ENCODE results near the gene GHRL. TPM values are rescaled to one million over a fixed set of nuclear protein-coding genes. Genes with fewer than 3 reads are reported as not detected.
"Not testable (repeated sequence)": the region's sequence is repeated elsewhere in the genome, so short reads cannot be mapped to it uniquely, and the experiment has no call there.

GHRL gene
- polyA plus RNA-seq, 1 donor: 2.7 TPM

DNA sequence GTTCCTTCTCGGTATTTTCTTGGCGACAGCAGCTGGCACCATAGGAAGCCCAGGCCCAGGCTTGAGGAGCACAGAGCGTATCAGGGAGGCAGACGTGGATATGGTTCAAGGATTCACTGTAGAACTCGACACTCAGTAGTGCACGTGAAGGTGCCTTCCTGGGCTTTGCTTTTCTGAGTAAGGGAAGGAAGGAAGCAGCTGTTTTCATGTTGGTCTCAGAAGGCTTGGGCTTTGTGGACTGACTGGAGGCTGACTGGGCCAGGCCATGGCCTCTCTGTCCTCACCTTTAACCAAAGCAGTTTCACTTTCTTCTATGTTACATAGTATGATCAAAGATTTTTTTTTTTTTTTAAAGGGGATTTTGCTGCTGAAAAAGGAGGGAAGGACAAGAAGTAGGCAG, 6.9 kb upstream of the GHRL start:
- no peak for DNase-seq

DNA sequence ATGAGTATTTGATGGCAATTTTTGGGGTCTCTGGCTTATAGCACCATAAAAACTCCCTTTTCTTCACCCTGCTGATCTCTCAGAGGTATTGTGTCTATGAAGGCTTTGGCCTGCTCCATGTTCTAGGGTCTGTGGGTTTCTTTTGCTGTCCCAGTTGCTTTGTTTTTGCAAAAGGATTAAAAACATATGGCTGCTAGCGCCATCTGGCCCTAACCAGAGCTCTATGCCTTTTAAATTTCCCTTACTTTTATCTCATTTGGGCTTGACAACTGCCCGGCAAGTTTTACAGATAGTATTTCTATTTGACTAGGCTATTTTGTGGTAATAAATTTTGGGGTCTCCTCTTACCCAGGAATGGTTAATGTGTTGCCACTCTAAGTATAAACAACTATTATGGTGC, 6.4 kb upstream of the GHRL start:
- no peak for DNase-seq

DNA sequence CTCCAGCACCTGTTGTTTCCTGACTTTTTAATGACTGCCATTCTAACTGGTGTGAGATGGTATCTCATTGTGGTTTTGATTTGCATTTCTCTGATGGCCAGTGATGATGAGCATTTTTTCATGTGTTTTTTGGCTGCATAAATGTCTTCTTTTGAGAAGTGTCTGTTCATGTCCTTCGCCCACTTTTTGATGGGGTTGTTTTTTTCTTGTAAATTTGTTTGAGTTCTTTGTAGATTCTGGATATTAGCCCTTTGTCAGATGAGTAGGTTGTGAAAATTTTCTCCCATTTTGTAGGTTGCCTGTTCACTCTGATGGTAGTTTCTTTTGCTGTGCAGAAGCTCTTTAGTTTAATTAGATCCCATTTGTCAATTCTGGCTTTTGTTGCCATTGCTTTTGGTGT, 5.3 kb upstream of the GHRL start:
- DNase-seq: not testable (repeated sequence)

DNA sequence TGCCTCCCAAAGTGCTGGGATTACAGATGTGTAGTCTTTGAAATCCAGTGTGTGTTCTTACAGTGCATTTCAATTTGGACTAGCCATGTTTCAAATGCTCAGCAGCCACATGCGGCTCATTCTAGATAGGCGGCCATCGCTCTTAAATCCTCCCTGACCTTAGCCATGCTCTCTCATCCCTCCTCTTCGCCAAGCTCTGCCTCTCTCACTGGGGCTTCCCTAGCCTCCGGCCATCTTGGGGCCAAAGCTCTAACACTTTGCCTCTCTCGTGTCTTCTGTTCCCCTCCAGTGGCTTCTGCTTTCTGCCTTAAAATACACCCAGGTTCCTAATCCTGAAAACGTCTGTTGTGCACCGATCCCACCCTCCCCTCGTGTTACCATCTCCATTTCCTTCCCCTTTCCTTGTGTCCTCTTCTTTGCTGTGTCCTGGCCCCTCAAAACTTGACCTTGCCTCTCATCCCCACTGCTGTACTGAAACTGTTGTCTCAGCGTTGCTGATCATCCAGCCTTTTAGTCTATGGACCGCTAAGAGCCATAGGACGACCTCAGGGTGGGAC, 1.4 kb upstream of the GHRL start:
- no peak for DNase-seq

DNA sequence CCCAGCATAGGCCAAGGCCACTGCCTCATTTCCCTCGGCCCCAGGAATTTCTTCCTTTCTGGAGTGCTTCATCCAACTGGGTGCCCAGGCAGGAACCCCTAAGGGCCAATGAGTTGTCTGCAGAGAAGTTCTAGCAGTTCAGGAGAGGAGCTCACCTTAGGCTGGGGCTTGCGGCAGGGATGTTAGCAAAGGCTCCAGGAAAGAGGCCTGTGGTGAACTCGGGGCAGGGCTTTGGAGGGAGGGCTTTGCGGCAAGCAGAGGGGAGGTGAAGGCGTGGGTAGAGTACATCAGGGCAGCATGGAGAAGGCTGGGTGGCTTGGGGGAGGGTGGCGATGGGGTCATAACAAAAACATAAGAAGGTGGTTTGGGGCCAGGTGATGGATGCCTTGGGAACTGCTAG, 1.1 kb downstream of the GHRL start:
- DNase-seq: no peak

DNA sequence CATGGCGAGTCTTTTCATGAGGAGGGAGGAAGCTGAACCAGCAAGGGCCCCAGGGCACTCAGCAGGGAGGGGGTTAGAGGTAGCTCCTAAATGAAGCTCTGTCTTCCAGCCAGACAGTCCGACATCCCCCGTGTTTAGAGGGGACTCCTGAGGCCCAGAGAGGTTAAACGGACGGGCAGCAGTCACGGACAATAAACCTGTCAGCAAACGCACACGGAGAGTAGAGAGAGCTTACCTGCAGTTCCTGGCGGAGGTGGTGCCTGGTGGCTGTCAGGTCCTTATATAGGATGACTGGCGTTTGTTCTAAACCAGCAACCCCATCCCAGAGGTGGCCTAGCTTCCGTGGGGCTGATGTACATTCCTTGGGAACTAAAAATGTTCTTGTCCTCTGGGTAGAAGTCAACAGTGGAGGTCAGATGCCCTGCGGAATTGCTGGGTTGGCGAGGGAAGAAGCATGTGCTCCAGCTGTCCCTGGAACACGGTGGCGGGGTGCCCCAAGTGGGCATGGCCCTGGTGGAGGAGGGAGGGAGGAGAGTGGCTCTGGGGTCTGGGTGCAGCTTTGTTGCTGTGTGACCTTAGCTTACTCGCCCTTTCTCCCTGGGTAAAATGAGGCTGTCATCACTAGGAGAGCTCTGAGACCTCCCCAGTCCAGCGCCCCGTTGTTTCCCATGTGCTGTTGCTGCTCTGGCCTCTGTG, 2.1 kb downstream of the GHRL start:
- no peak for DNase-seq

DNA sequence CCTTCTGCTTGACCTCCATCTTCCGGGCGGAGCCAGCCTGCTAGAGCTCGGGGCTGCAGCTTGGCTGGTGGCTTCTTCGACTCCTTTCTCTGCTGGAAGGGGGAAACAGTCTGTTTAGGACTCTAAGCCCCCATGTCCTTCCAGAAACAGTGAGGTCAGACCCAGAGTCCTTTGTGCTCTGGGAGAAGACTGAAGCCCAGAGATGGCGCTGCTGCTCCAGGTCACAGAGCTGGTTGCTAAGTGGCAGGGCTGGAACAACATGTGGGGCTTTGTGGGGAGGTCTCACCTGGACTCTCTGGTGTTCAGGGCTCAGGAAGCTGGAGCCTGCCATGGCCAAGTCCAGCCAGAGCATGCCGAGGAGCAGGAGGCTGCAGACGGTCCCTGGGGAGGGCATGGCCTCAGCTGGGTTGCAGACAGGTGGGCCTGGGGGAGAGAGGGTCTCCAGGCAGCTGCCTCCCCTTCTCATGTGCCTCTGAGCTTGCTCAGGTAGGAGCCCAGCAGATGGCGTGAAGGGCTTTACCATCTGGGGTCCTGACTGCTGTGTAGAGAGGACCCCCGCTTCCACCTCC, 2.9 kb downstream of the GHRL start:
- DNase-seq: no peak

DNA sequence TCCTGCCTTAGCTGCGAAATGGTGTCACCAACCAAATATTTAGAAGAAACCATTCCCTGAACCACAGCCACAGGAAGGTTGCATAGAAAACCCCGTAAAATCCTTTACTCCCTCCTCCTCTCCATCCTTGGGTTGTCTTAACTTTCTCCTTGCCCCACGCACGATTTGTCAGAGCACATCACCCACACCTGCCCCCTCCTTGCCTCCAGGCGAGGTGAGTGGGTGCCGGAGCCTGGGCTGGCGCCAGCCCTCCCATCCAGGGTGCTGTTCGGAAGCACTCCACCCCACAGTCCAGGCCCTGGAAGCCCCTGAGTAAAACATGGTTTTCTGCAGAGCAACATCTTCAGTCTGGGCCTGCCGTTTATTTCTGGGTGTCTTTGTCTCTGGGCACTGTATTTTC, 3.7 kb downstream of the GHRL start:
- no peak for DNase-seq

DNA sequence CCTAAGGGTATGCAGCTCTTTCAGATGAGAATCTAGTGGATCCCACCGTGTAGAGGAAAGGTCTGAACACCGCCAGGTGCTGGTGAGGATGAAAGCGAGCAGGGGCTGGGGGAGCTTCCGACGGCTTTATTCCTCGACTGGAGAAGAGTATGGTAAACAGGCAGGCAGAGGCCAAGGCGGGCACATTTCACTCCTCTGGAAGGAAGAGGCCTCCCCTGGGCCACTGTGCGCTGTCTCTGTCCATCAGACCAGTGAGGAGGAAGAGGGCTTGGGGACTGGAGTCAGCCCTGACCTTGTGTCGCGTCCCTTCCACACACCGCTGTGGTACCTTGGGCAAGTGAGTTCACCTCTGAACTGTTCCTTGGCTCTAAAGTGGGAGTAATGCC, 4.2 kb downstream of the GHRL start:
- no peak for DNase-seq

DNA sequence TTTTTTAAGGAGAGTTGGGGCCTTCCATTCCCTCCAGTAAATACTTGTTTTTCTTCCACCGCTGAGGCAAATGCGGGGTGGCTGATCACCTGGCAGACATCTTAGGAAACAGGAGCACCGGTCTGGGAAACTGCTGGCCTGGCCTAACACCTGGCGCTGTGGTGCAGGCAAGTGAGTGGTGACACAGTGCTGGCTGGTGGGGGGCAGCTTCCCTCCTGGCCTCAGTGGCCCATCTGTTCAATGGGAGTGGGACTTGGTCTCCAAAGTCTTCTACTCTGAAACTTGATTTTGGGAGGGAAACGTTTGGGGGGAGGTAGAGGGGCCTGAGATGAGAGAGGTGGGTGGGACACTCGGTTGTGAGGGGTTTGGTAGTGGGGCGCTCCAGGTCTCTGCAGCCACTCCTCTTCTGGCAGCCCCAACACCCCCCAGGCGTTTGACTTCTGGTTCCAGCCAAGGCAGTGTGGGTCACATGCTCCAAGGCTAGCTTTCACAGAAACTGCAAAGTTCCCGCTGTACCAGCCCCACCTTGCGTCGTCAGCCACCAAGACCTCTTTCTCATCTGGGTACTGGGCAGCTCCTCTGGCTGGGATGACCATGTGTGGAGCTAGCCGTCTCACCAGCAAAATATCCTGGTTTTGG, 4.7 kb downstream of the GHRL start:
- DNase-seq: no peak

DNA sequence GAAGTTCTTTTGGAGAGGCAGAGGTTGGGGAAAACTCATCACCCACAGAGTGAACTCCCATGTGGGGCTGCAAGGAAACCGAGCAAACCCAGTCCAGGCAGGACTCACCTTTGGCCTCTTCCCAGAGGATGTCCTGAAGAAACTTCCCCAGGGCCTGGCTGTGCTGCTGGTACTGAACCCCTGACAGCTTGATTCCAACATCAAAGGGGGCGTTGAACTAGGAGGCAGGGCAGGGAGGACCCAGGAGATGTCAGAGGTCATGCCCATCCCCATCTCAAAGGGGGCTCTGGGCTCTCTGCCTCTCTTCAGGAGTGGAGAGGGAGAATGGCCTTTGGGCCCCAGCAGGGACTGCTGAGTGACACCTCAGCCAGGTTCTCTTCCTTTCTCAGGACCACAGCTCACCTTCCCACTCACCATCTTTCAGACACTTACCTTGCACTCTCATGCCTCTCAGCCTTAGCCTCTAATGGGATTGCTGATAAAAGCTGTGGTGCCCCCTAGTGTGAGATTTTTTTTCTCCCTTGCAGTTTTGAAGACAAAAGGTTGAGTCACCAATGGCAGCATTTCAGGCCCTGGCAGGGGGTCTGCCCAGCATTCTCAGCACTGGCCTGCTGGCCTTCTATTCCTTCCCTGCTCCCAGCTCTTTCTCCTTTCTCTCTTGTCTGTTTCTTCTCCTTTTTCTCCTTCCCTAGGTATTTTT, 6.0 kb downstream of the GHRL start:
- DNase-seq: no peak

DNA sequence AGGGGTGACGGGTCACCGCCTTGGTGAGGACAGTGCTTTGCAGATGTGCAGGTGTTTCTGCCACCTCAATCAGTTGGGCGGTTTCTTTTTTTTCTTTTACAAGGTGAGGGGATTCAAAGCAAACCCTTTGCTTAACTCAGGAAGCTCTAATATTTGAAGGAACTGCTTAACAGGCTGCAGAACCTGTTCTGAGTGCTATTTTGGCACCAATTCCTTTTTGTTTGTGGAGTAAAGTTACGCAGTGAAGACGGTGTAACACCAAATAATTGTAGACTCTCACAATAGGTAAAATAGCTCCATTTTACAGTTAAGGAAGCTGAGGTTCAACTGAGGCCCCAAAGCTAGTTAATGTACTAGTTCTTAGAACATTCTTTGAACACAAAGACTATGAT, 6.6 kb downstream of the GHRL start:
- no peak for DNase-seq

DNA sequence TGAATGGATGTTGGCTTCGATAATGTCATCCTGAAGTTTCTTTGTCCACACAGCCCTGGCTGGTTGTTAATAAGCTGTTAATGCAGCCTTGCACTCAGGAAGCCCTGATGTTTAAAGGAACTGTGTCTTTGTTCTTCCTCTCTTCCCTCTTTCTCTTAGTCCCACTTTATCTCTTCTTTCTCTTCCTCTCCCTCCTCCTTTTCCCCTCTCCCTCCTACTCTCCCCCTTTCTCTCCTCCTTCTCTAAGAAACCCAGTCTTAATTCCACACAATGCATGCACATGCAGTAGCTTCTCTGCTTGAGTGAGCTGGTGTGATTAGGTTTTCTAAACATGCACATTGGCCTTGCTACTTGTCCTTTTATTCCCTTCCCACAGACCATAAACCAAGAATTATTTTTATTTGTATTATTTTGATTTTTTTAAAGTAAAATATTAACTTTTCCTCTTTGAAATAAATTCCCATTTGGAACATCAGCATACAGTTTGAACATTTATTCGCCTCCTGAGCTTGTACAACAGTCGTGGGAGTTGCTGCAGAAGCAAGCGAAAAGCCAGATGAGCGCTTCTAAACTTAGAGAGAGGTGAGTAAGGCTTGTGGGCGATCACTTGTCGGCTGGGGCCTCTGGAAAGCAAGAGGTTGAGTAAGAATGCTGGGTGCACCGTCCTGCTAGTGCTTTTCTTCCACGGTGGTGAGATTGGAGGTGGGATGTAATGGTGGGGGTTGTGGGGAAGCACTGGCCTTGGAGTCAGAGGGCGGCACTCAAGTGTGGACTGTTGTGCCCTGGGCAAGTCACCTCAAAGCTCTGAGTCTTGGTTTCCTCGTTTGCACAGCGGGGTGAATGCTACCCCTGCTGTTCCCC, 7.2 kb downstream of the GHRL start:
- no peak for DNase-seq

DNA sequence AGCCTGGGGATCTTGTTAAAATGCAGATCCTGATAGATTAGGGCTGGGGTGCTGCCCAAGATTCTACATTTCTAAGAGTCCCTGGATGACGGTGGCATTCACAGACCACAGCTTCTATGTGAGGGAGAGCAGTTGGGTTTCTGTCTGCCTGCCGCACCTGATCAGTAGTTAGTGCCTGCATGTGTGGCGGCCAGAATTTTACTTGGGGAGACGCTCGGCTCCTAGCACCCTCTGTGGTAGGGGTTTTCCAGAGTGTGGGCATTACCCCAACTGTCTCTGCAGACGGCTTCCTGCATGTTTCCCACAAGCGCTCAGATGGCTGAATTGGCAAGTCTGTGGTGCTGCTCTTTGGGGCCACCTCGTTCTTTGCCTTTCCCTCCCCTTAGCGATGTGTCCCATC, 8.3 kb downstream of the GHRL start:
- DNase-seq: no peak

DNA sequence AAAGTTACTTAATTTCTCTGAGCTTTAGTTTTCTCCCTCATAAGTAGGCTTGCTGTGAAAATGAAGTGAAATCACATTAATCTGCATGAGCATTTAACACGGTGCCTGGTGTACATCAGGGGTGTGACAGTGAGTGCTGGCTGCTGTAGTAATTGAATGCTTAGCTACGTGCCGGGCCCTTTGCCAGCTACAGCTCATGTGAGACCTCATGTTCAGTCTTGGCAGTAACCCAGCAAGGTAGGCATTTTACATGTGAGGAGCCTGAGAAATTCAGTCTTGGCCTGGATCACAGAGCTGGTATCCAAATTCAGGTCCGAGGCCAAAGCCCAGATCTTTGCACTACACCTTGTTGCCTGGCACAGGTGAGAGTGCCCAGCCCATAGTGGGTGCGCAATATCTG, 9.1 kb downstream of the GHRL start:
- DNase-seq: no peak

DNA sequence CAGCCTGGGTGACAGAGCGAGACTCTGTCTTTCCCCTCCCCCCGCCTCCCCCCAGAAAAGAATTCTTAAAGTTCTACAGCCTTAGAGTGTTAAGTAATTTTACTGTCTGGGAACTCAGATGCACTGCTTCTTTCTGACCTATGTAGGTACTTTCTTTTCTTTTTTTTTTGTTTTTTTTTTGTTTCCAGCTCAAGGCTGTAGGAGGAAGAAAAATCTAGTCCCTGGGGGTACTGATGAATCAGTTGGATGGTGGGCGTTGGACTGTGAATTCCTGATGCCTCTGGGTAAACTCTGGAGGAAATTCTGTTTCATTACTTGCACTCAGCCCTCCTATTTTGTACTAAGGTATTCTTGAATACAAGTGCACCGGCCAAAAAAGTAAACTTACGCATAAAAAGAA, 10.8 kb downstream of the GHRL start:
- no peak for DNase-seq

DNA sequence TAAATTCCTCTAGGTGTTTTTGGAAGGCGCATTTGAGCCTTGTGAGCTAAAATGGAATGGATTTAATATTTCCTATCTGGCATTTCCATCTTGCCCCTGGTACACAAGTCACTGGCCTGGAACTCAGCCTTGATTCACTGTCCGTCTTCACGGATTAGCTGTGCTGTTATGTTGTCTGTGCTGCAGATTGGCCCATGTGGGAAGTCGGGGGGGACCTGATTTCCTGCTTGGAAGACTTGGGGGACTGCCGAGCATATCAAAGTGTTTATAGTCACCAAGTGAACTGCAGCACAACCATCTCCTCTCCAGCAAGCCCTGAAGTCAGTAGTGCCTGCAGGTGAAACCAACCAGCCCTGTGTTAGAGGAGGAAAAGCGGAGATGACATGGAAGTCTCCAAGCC, 12.2 kb downstream of the GHRL start:
- no peak for DNase-seq

DNA sequence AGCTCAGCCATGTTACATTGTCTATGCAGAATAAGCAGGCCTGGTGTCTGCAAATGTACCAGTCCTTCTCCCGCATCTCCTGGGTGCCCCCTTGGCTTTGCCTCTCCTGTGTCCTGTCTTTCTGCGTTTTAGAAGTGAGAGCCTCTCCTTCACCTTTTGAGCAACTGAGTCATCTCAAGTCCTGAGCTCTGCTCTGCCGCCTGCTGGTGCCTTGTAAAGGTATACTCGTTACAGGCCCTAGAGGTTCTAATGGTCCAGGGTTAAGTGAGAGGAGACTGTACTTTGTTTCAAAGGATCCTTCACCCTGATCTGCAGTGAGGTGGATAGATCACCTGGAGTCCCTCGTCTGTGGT, 12.6 kb downstream of the GHRL start:
- DNase-seq: no peak

DNA sequence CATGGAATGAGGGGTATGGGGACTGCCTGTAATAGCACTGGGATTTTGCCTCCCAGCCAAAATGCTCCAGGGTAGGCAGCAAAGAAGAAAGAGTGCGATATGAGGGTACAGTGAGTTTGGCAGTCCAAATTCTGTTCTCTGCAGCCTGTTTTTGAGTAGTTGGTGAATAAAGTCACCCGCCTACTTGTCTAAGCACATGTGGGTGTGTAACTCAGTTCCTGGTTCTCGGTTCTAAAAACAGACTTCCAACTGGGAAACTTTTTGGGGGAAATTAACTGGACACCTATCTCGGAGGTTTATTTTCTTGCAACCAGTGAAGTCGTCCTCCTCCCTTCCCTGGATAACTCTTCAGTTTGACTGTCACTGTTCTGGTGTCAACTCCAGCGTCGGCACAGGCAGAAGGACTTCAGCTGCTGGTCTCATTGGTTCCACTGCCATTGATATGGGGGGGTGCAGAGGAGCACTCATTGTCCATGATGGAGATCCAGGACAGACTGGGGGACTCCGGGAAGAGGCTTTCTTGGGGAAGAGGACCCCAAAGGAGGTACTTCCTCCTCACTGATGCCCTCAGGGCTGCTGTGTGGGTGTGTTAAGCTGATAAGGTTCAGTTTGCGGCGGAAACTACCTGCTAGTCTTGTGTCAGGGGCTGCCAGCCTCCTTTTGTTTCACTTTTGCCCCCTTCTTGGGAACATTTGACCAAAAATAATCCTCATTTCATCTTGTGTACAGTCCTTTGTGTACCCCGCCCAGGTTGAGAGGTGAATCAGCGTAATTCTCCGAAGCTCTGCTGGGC, 13.2 kb downstream of the GHRL start:
- no peak for DNase-seq

DNA sequence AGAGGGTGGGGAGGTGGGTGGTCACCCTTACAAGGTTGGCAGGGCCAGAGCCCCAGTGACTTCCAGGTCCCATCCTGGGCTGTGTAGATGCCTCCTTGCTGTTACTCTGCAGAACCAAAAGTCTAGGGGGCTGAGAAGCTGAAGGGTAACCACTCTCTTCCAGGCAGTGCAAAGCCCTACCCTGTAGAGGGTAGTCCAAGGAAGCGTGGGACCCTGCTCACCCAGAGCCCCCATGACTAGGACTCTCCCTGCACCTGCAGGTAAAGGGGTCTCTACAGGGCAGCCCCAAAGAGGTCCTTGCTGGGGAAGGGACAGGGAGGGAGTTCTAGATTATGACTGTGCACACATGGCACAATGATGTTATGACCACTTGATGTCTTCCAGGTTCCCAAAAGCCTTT, 14.2 kb downstream of the GHRL start:
- no peak for DNase-seq

DNA sequence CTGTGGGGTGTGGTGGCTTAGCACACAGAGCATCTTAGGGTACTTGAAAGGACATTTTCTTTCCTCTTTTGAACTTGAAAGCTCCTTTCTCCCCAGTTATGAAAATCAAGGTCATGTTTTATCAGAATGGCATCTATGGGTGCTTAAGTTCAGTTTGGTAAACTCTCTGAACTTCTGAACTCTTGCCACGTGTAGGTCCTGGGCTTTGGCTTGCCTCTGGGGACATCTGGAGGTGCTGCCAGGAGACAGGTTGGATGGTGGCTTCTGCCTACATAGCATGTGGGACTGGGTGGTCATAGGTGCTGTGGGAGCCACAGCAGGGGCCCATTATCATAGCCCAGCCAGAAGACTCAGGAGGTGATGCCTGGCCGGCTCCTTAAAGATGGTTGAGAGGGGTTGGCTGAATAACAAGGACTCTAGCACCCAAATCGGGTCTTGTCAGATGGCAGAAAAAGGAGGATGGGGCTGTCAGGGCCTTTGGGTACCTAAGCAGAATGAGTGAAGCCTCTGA, 15.6 kb downstream of the GHRL start:
- no peak for DNase-seq

Measured in left kidney (tissue), 2 donors.